C4-2B (cell line): ENCODE data around the gene UQCRH.

ENCODE experiments used
- ZFX ChIP-seq: fragments of 450-650 bp; IDR thresholded peaks from 2 replicates; pipeline ENCODE4 v1.6.1; 2017
- TF ChIP-seq, protein P1 (sequence below): fragments of 450-650 bp; conservative IDR thresholded peaks from 2 replicates; pipeline ENCODE4 v1.5.1; 2017; ENCODE audit warnings: mild to moderate bottlenecking

DNA sequence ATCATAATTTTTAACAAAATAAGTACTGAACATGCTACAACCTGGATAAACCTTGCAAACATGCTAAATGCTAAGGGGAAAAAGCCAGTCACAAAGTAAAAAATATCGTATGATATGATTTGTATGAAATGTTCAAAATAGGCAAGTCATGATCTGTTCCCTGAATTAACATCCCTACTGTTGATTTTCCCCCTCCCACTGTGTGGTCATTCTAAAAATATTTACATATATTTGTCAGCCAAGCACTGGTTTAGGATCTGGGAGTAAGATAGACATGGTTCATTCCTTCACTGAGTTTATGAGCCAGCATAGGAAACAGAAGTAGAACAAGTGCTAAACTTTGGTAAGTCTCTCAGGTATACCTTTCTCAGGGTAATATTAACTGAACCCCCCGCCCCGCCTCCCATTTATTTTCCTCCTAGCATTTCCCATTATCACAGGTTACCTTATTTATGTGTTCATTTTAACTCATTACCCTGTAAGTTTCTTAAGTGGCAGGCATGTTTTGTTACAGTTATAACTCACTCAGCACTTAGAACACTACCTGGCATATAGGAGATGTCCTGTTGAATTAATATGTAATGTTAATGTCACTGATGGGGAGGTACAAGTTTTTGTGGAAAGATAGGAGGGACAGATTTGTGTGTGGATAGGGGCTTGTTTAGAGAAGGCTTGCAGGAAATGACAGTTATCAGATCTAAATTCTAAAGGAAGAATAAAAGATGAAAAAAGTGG lies 12.3 kb downstream of the UQCRH start:
- TF ChIP-seq, protein P1, sequence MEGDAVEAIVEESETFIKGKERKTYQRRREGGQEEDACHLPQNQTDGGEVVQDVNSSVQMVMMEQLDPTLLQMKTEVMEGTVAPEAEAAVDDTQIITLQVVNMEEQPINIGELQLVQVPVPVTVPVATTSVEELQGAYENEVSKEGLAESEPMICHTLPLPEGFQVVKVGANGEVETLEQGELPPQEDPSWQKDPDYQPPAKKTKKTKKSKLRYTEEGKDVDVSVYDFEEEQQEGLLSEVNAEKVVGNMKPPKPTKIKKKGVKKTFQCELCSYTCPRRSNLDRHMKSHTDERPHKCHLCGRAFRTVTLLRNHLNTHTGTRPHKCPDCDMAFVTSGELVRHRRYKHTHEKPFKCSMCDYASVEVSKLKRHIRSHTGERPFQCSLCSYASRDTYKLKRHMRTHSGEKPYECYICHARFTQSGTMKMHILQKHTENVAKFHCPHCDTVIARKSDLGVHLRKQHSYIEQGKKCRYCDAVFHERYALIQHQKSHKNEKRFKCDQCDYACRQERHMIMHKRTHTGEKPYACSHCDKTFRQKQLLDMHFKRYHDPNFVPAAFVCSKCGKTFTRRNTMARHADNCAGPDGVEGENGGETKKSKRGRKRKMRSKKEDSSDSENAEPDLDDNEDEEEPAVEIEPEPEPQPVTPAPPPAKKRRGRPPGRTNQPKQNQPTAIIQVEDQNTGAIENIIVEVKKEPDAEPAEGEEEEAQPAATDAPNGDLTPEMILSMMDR: no peak
- TF ChIP-seq ZFX: no peak
